Upper lobe of left lung (tissue), 6 donors: ENCODE data around the gene ANKRD13A. TPM values are rescaled to one million over a fixed set of nuclear protein-coding genes. Genes with fewer than 3 reads are reported as not detected.
"Not testable (repeated sequence)": the region's sequence is repeated elsewhere in the genome, so short reads cannot be mapped to it uniquely, and the experiment has no call there.

Experiments
- ATAC-seq, 2 donors: fragments of 200-7000 bp; cut with Tn5 transposase; one replicate each; pipeline ENCODE4 v1.9.1; 2022; ENCODE audit warnings: mild to moderate bottlenecking in 2 of 2, moderate library complexity in 2 of 2; ENCODE audit not compliant: low FRiP score in 2 of 2
- DNase-seq, 2 donors: peaks; one replicate each; pipeline ENCODE4 v3.0.0-alpha.2; 2019 to 2020
- H3K27ac ChIP-seq, 4 donors: fragments of 200-600 bp; sonication (generic); one replicate each; pipeline ENCODE4 v1.5.1; 2016 to 2019
- H3K27me3 ChIP-seq, 4 donors: fragments of 200-600 bp; sonication (generic); one replicate each; pipeline ENCODE4 v1.5.1; 2017 to 2019
- H3K36me3 ChIP-seq, 4 donors: fragments of 200-600 bp; sonication (generic); one replicate each; pipeline ENCODE4 v1.5.1; 2016 to 2019
- H3K4me1 ChIP-seq, 4 donors: fragments of 200-600 bp; sonication (generic); one replicate each; pipeline ENCODE4 v1.5.1; 2018 to 2019
- H3K4me3 ChIP-seq, 4 donors: fragments of 200-600 bp; sonication (generic); one replicate each; pipeline ENCODE4 v1.5.1; 2017 to 2019; ENCODE audit warnings: mild to moderate bottlenecking in 2 of 4, moderate library complexity in 1 of 4
- H3K9me3 ChIP-seq, 4 donors: fragments of 200-600 bp; sonication (generic); one replicate each; pipeline ENCODE4 v1.5.1; 2018 to 2019
- CTCF ChIP-seq, 6 experiments: fragments of 450-650 bp in 4 of 6; fragments of 200-600 bp in 2 of 6; sonication (generic) in 2 of 6; IDR thresholded peaks; one replicate each; pipeline ENCODE4 v1.5.1; 2016 to 2019; ENCODE audit warnings: antibody characterized with exemption in 6 of 6
- EP300 ChIP-seq, 4 donors: sonication (generic); formaldehyde crosslinking; IDR thresholded peaks; one replicate each; pipeline ENCODE4 v1.5.1; 2017; ENCODE audit warnings: antibody characterized with exemption in 4 of 4, control low read depth in 2 of 4
- POLR2A ChIP-seq, 4 donors: fragments of 450-650 bp; IDR thresholded peaks; one replicate each; pipeline ENCODE4 v1.5.1; 2016 to 2017; ENCODE audit warnings: antibody characterized with exemption in 4 of 4, mild to moderate bottlenecking in 2 of 4
- POLR2AphosphoS5 ChIP-seq, 2 donors: sonication (generic); formaldehyde crosslinking; IDR thresholded peaks; one replicate each; pipeline ENCODE4 v1.5.1; 2017; ENCODE audit warnings: antibody characterized with exemption in 2 of 2
- WGBS, 2 donors: methylation state at CpG; one replicate each; pipeline ENCODE4 v1.1.5; 2017 to 2018; 5-methylcytosine and 5-hydroxymethylcytosine counted together
- total RNA-seq, 6 donors: library from RNA; depleted of rRNA in 4 of 6; stranded (reverse); fragments of >200 nt in 4 of 6; gene quantifications; one replicate each; pipeline versions ENCODE4 v1.1.0 to v1.2.1, GENCODE V29; 2016 to 2021
- donor health status: DM: no; HTN: no; CAD: no; lungs with moderate emphysema.
- donor health status: DM: no; HTN: yes; CAD: no; lungs with severe emphysema.

ANKRD13A gene
- total RNA-seq, 6 donors from 2014 or later: 58.9 to 166 (median 74.6) TPM

- Histone ChIP-seq H3K4me1 (no peaks in the 10 kb centered on the region), H3K27ac (no peak overlapping the region), H3K36me3 (no peaks in the 10 kb centered on the region), H3K27me3 (no peaks in the 10 kb centered on the region), H3K9me3 (no peaks in the 10 kb centered on the region), H3K4me3 (no peak overlapping the region)
- TF ChIP-seq EP300 (IDR thresholded peaks at IDR 0.05): no peak
- TF ChIP-seq POLR2A (IDR thresholded peaks at IDR 0.05): no peak
- TF ChIP-seq CTCF (IDR thresholded peaks at IDR 0.05): no peak
- TF ChIP-seq POLR2AphosphoS5 (IDR thresholded peaks at IDR 0.05): no peak
- WGBS, 2 donors: 78 to 85% methylated on average over 2 of the region's 2 CpGs
- ATAC-seq (no peak), DNase-seq (no peak)
Measured at GRCh38 chr12:110062241-110062640, 63.0 kb downstream of the ANKRD13A start.

DNA sequence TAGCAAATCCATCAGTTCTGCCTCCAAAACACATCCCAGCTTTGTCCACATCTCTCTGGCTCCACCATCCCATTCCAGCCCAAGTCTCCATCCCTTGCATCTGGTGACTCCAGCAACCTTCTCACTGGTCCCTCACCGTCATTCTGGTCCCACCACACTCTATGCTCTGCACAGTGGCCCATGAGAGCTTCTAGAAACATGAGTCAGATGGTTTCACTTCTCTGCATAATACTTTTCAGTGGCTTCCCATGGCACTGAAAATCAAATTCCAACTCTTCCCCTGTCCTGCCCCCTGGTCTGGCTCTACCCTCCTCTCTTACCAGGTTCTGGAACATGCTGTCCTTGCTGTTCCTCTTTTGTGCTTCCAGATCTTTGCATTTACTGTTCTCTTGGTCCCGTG is 66.3 kb downstream of the ANKRD13A start:
- no peaks in the 10 kb centered on the region for H3K36me3 ChIP-seq
- H3K4me3 ChIP-seq: no peak overlapping the region
- no peaks in the 10 kb centered on the region for H3K27me3 ChIP-seq
- no peaks in the 10 kb centered on the region for H3K4me1 ChIP-seq
- ATAC-seq (no peak), DNase-seq (no peak)
- H3K27ac ChIP-seq: no peak overlapping the region
- no peaks in the 10 kb centered on the region for H3K9me3 ChIP-seq
- WGBS, 2 donors: 78 to 82% methylated on average over 2 of the region's 2 CpGs
- TF ChIP-seq CTCF (IDR thresholded peaks at IDR 0.05): no peak
- TF ChIP-seq EP300 (IDR thresholded peaks at IDR 0.05): no peak
- TF ChIP-seq POLR2AphosphoS5 (IDR thresholded peaks at IDR 0.05): no peak
- no peak for TF ChIP-seq POLR2A (IDR thresholded peaks at IDR 0.05)

DNA sequence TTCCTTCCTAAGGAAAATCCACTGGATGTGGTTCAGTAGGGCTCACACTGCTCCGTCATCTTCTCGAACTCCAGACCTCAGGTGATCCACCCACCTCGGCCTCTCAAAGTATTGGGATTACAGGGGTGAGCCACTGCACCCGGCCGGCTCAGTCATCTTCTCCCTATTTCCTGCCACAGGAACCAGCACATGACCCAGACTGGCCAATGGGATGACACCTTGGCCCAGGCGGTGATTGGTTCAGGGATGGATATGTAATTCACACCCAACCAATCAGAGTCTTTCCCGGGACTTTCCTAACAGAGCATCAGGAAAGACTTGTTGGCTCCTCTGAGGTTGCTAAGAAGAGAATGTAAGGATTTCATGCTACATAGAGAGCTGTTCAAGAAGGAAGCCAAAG is 68.3 kb downstream of the ANKRD13A start:
- no peak overlapping the region for H3K4me3 ChIP-seq
- ATAC-seq (no peak), DNase-seq (no peak)
- no peak overlapping the region for H3K27ac ChIP-seq
- H3K9me3 ChIP-seq: no peaks in the 10 kb centered on the region
- 81 to 90% methylated on average over 7 of the region's 7 CpGs for WGBS, 2 donors
- H3K27me3 ChIP-seq: no peaks in the 10 kb centered on the region
- no peak for TF ChIP-seq POLR2A (IDR thresholded peaks at IDR 0.05)
- no peak for TF ChIP-seq EP300 (IDR thresholded peaks at IDR 0.05)
- TF ChIP-seq CTCF (IDR thresholded peaks at IDR 0.05): no peak
- TF ChIP-seq POLR2AphosphoS5 (IDR thresholded peaks at IDR 0.05): no peak
- no peaks in the 10 kb centered on the region for H3K36me3 ChIP-seq
- H3K4me1 ChIP-seq: no peaks in the 10 kb centered on the region

- not testable (repeated sequence) for ATAC-seq, DNase-seq, H3K9me3 ChIP-seq, H3K36me3 ChIP-seq, H3K27ac ChIP-seq, H3K4me3 ChIP-seq, H3K27me3 ChIP-seq, H3K4me1 ChIP-seq
- 91 to 97% methylated on average over 9 of the region's 9 CpGs for WGBS, 2 donors
Measured at GRCh38 chr12:110068115-110068514, 68.9 kb downstream of the ANKRD13A start.

DNA sequence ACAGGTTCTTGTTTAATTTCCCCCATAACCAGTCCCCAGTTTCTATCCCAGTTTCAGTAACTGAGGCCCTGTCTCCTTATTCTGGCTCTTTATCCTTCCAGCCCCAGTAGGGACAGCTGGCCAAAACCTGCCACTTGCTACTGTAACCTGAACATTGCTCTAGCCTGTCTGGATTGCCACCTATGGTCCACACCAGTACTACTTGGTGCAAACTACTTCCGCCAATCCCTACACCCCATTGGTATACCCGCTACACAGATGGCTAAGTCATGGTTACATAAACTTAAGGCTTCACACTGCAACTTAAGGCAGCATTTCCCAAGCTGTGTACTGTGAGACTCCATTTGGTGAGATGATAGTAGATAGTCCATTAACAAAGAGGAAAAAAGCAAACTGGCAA is 69.4 kb downstream of the ANKRD13A start:
- H3K27ac ChIP-seq: no peak overlapping the region
- H3K4me1 ChIP-seq: peaks cover 0 to 9% (median 7%) of the 10 kb centered on the region in 4 donors
- H3K27me3 ChIP-seq: no peaks in the 10 kb centered on the region
- WGBS, 2 donors: 94 to 100% methylated on average over 2 of the region's 2 CpGs
- H3K4me3 ChIP-seq: no peak overlapping the region
- H3K36me3 ChIP-seq: no peaks in the 10 kb centered on the region
- TF ChIP-seq POLR2AphosphoS5 (IDR thresholded peaks at IDR 0.05) (no peak), POLR2A (IDR thresholded peaks at IDR 0.05) (no peak), EP300 (IDR thresholded peaks at IDR 0.05) (no peak), CTCF (IDR thresholded peaks at IDR 0.05) (no peak)
- no peaks in the 10 kb centered on the region for H3K9me3 ChIP-seq
- ATAC-seq: no peak
- no peak for DNase-seq
